ENCODE data around the gene CFAP43. TPM values are rescaled to one million over a fixed set of nuclear protein-coding genes. Genes with fewer than 3 reads are reported as not detected.

CFAP43 gene
- total and polyA plus RNA-seq, 9 of the 15 experiments (the other 6 are each of a cell fraction or from before 2014, with no cell fraction given) = 0.07 to 0.86 (median 0.11) TPM; not detected in 1

GRCh38 chr10:104273899-104274575, 41.9 kb upstream of the CFAP43 start:
- in situ Hi-C loops (cut with MboI) = no loop called here
- no peak for FAIRE-seq

More at GRCh38 chr10:104273899-104274575, 41.9 kb upstream of the CFAP43 start:
- intact Hi-C loops (cut with micrococcal nuclease) = no loop called here
- H3K9ac ChIP-seq (ENCODE audit: insufficient read depth in 1 of 2, low read depth in 2 of 2, low read length in 2 of 2) = peak overlapping the region in 1 of 2 experiments; percentile 48; a peak in 2 of 4 replicates
- no peak for DNase-seq (ENCODE audit: extremely low read depth in 1 of 4, low spot score in 3 of 4)
- no peaks in the 10 kb centered on the region for H3K27me3 ChIP-seq (ENCODE audit: control insufficient read depth in 2 of 2, insufficient read depth in 2 of 2, low read length in 2 of 2)
- ChIA-PET CTCF (ENCODE audit: low intra/inter-chr PET ratio) (interaction anchor here (1.0 kb wide), 1 partner anchor 75 kb away, joined by 3 read pairs; no protein-coding TSS in a partner anchor), POLR2A (interaction anchor here (0.6 to 1.8 kb wide), 5 partner anchors 9 to 200 kb away, joined by 3 to 12 read pairs (median 3); partner anchors contain the start of gene CFAP58)
- no peak overlapping the region for H3K27ac ChIP-seq (ENCODE audit: extremely low read depth, low read depth, low read length)
- no peak overlapping the region for H3K4me2 ChIP-seq (ENCODE audit: insufficient read depth, low read length)
- no peaks in the 10 kb centered on the region for H4K20me1 ChIP-seq (replicated peaks; ENCODE audit: control insufficient read depth, insufficient read depth, low read length)
- H3K36me3 ChIP-seq (ENCODE audit: control insufficient read depth, insufficient read depth, low read length) = peaks cover 4% of the 10 kb centered on the region; the same call in 1 of the 3 replicates
- no peaks in the 10 kb centered on the region for H3K9me1 ChIP-seq (ENCODE audit: control insufficient read depth, insufficient read depth, low read length)
- H3K4me1 ChIP-seq (replicated peaks in 1 of 2; ENCODE audit: control insufficient read depth in 2 of 2, insufficient read depth in 2 of 2, low read length in 2 of 2) = peaks cover 7 to 8% of the 10 kb centered on the region in 2 experiments
- 0 out of 2 replicates have a peak, but pooled peaks have one; percentile 20 for TF ChIP-seq CBFA2T3 (IDR thresholded peaks at IDR 0.05)
- TF ChIP-seq ARID1B (IDR thresholded peaks at IDR 0.05) = 0 out of 2 replicates have a peak, but pooled peaks have one; percentile 12
- TF ChIP-seq ZBTB11 (CRISPR knock-in tag; IDR thresholded peaks at IDR 0.05) = no peak
- peak; percentile 61 for TF ChIP-seq RFX1 (IDR thresholded peaks at IDR 0.05)
- no peak for TF ChIP-seq ZNF655 (CRISPR knock-in tag; IDR thresholded peaks at IDR 0.05)
- no peaks in the 10 kb centered on the region for H3K79me2 ChIP-seq (ENCODE audit: control insufficient read depth, insufficient read depth, low read length)
- ATAC-seq = peak; percentile 59
- H2AFZ ChIP-seq (ENCODE audit: low read depth, low read length) = peak overlapping the region; percentile 82
- no TSS peak for BruUV-seq (replicated peaks)
- WGBS (ENCODE audit: insufficient coverage, low coverage, missing lambda C conversion rate) = 15% methylated on average over 4 of the region's 4 CpGs
- no peak overlapping the region for H3K4me3 ChIP-seq
- H3K9me3 ChIP-seq (replicated peaks; ENCODE audit: control insufficient read depth, insufficient read depth, low read depth, low read length) = no peaks in the 10 kb centered on the region
